Colonic mucosa (tissue), 4 donors: ENCODE measurements around the gene ANKRD17. TPM values are rescaled to one million over a fixed set of nuclear protein-coding genes. Genes with fewer than 3 reads are reported as not detected.

Experiments
- DNase-seq: peaks from one replicate; pipeline ENCODE4 v3.0.0-alpha.2; 2020
- H3K27ac ChIP-seq: fragments of 200-600 bp; one replicate; pipeline ENCODE4 v1.8.0; 2021
- H3K27me3 ChIP-seq: fragments of 200-600 bp; one replicate; pipeline ENCODE4 v1.8.0; 2021
- H3K36me3 ChIP-seq: fragments of 200-600 bp; one replicate; pipeline ENCODE4 v1.8.0; 2021
- H3K4me1 ChIP-seq: fragments of 200-600 bp; one replicate; pipeline ENCODE4 v1.8.0; 2021; ENCODE audit warnings: mild to moderate bottlenecking
- H3K4me3 ChIP-seq: fragments of 200-600 bp; one replicate; pipeline ENCODE4 v1.8.0; 2021
- H3K9ac ChIP-seq, 2 donors: one replicate each; pipeline ENCODE4 v1.7.0; 2013; ENCODE audit warnings: control low read depth in 2 of 2, low read depth in 2 of 2, low read length in 2 of 2
- H3K9me3 ChIP-seq: fragments of 200-600 bp; one replicate; pipeline ENCODE4 v1.8.0; 2021
- intact Hi-C: fragments of 100-400 bp; cut with DNase I; formaldehyde crosslinking; loops from one replicate; pipeline ENCODE4 v1.14.1; 2022
- total RNA-seq, 2 donors: library from RNA; stranded (reverse); fragmentation: NEBNext Ultra II Directional in 1 of 2; extraction: Animal tissue kit (Norgen Biotek cat#: 25700) in 1 of 2; gene quantifications; one replicate each; pipeline ENCODE4 v1.2.1, GENCODE V29; 2021
- TF ChIP-seq, protein P1 (sequence below): fragments of 200-600 bp; IDR thresholded peaks from one replicate; pipeline ENCODE4 v1.8.0; 2022; ENCODE audit warnings: antibody characterized with exemption, mild to moderate bottlenecking
- donor health status: healthy.
- donor health status: DM: no; HTN: no; CAD: no.
- donor health status: DM: no; HTN: no; CAD: no.

The ANKRD17 gene
- total RNA-seq, 2 donors from 2014 or later: 51.5 to 59.2 TPM

DNA sequence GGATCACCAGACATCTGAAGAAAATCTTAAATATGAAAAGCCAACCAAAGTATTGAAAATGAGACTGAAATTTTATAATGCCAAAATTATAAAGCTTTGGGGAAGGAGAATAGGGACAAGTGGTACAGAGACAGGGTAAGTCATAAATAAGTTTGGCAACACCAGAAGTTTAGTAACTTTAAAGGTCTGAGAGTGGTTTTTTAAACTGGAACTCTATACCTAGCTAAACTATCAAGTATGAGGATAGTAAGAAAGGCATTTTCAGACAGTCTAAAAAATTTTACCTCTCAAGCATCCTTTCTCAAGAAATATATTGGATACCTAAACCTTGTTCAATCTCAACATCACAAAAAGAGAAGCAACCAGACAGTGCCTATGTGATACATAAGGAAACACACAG is 92.4 kb downstream of the ANKRD17 start:
- Histone ChIP-seq H3K27me3 (no peaks in the 10 kb centered on the region), H3K36me3 (no peaks in the 10 kb centered on the region), H3K4me3 (no peak overlapping the region), H3K9ac (no peak overlapping the region), H3K9me3 (no peaks in the 10 kb centered on the region), H3K4me1 (no peaks in the 10 kb centered on the region), H3K27ac (no peak overlapping the region)
- intact Hi-C loops: no loop called here
- TF ChIP-seq, protein P1, sequence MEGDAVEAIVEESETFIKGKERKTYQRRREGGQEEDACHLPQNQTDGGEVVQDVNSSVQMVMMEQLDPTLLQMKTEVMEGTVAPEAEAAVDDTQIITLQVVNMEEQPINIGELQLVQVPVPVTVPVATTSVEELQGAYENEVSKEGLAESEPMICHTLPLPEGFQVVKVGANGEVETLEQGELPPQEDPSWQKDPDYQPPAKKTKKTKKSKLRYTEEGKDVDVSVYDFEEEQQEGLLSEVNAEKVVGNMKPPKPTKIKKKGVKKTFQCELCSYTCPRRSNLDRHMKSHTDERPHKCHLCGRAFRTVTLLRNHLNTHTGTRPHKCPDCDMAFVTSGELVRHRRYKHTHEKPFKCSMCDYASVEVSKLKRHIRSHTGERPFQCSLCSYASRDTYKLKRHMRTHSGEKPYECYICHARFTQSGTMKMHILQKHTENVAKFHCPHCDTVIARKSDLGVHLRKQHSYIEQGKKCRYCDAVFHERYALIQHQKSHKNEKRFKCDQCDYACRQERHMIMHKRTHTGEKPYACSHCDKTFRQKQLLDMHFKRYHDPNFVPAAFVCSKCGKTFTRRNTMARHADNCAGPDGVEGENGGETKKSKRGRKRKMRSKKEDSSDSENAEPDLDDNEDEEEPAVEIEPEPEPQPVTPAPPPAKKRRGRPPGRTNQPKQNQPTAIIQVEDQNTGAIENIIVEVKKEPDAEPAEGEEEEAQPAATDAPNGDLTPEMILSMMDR: no peak
- no peak for DNase-seq

DNA sequence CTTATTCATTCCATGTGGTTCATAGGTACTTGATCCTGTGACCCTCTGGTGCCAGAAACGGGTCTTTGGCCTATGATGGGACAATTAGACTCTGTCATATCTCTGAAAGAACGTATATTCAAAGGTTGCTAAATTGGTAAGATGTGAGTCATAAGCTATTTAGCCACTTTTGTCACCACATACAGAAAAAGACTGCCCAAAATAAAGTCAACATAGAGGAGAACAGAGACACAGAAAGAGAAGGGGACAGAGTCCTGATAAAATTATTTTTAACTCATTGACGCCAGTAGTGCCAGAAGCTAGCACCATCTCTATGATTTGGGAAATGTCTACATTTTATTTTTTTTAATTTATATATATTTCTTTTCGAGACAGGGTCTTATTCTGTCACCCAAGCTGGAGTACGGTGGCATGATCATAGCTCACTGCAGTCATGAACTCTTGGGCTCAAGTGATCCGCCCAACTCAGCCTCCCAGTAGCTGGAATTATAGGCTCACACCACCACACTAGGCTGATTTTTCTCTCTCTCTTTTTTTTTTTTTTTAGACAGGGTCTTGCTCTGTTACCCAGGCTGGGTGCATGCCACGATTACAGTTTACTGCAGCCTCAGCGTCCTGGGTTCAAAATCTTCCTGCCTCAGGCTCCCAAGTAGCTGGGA is 96.9 kb downstream of the ANKRD17 start:
- H3K27me3 ChIP-seq: no peaks in the 10 kb centered on the region
- H3K4me1 ChIP-seq: no peaks in the 10 kb centered on the region
- intact Hi-C loops: no loop called here
- no peaks in the 10 kb centered on the region for H3K9me3 ChIP-seq
- no peaks in the 10 kb centered on the region for H3K36me3 ChIP-seq
- DNase-seq: no peak
- no peak overlapping the region for H3K4me3 ChIP-seq
- no peak overlapping the region for H3K9ac ChIP-seq
- TF ChIP-seq, protein P1: no peak
- no peak overlapping the region for H3K27ac ChIP-seq

DNA sequence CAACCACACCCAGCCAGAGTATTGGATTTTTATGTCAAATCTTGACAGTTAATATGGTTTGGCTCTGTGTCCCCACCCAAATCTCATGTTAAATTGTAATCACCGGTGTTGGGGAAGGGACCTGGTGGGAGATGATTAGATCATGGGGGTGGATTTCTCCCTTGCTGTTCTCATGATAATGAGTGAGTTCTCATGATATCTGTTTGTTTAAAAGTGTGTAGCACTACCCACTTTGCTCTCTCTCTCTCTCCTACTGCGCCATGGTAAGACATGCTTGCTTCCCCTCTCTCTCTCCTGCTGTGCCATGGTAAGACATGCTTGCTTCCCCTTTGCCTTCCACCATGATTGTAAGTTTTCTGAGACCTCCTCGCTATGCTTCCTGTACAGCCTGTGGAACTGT is 102.2 kb downstream of the ANKRD17 start:
- H3K4me3 ChIP-seq: no peak overlapping the region
- no peak for DNase-seq
- no peaks in the 10 kb centered on the region for H3K9me3 ChIP-seq
- H3K27me3 ChIP-seq: no peaks in the 10 kb centered on the region
- intact Hi-C loops: no loop called here
- no peaks in the 10 kb centered on the region for H3K4me1 ChIP-seq
- no peak overlapping the region for H3K9ac ChIP-seq
- H3K27ac ChIP-seq: no peak overlapping the region
- TF ChIP-seq, protein P1: no peak
- no peaks in the 10 kb centered on the region for H3K36me3 ChIP-seq

DNA sequence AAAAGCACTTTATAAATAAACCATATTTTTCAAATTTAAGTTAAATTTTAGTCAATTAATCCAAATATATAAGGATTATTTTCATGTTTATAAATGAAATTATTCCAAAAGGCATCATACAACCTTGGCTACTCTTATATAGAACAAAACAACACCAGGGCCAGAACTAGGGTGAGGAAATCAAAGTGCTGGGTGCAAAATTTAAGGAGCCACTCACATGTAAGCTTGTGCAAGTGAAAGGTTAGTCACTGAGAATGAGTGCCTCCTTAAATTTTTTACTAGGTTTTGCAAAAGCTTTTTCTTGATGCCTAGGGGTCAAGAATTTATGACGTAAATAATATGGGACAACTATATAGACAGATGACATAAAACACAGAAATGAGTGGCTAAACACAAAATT is 105.7 kb downstream of the ANKRD17 start:
- TF ChIP-seq, protein P1: no peak
- no peaks in the 10 kb centered on the region for H3K27me3 ChIP-seq
- no peaks in the 10 kb centered on the region for H3K36me3 ChIP-seq
- no peak for DNase-seq
- no peaks in the 10 kb centered on the region for H3K9me3 ChIP-seq
- H3K27ac ChIP-seq: no peak overlapping the region
- intact Hi-C loops: no loop called here
- no peaks in the 10 kb centered on the region for H3K4me1 ChIP-seq
- no peak overlapping the region for H3K4me3 ChIP-seq
- H3K9ac ChIP-seq: no peak overlapping the region

DNA sequence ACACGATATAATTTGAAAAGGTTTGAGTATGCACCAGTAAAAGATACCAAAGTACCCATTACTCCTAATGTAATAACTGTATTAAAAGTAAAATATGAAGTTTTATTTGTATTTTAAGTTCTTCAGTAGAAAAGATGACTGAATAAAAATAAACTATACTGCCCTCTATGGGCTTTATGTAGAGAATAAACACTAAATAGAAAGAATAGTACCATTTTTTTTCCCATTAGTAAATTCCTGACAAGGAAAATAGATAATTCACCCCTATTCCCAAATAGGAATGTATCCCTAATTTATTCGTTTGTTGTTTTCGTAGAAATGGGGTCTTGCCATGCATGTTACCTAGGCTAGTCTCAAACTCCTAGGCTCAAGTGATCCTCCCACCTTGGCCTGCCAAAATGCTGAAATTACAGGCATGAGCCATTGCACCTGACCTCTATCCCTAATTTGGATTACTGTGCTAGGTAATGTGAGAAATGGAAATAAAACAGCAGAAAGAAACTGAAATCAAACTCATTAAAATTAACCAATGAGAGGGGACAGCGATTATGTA is 115.5 kb downstream of the ANKRD17 start:
- no peak overlapping the region for H3K27ac ChIP-seq
- DNase-seq: no peak
- TF ChIP-seq, protein P1: no peak
- intact Hi-C loops: loop anchor here (10.0 kb wide), 1 partner anchor 112 kb away; the partner anchor contains the start of gene ANKRD17
- H3K4me3 ChIP-seq: no peak overlapping the region
- no peak overlapping the region for H3K9ac ChIP-seq
- no peaks in the 10 kb centered on the region for H3K9me3 ChIP-seq
- no peaks in the 10 kb centered on the region for H3K4me1 ChIP-seq
- peaks cover 14% of the 10 kb centered on the region for H3K36me3 ChIP-seq
- H3K27me3 ChIP-seq: no peaks in the 10 kb centered on the region
